HEK293T (cell line): ENCODE data around the gene CHEK1.

Experiments used
- CTCF ChIA-PET: fragments of 350-600 bp; formaldehyde crosslinking; extraction: SDS; loops from one replicate; lab custom pipeline; 2021; ENCODE audit warnings: antibody characterized with exemption, inconsistent platforms; lab: Yijun Ruan, JAX
- POLR2A ChIA-PET: fragments of 350-600 bp; formaldehyde crosslinking; extraction: SDS; loops from one replicate; lab custom pipeline; 2020; ENCODE audit warnings: antibody characterized with exemption, inconsistent platforms; lab: Yijun Ruan, JAX
- DNase-seq: peaks from one replicate; pipeline ENCODE4 v3.0.0; 2012; ENCODE audit warnings: mixed read lengths; ENCODE audit errors: extremely low spot score
- ARNT ChIP-seq: fragments of 450-650 bp; IDR thresholded peaks from 2 replicates; pipeline ENCODE4 v1.6.1; 2017; ENCODE audit warnings: mild to moderate bottlenecking
- BHLHE40 ChIP-seq: fragments of 450-650 bp; IDR thresholded peaks from 2 replicates; pipeline ENCODE4 v1.6.1; 2016; ENCODE audit warnings: mild to moderate bottlenecking, moderate library complexity, borderline replicate concordance
- CTBP1 ChIP-seq: fragments of 450-650 bp; IDR thresholded peaks from 2 replicates; pipeline ENCODE4 v1.6.1; 2016; ENCODE audit warnings: borderline replicate concordance
- ELF4 ChIP-seq: fragments of 450-650 bp; IDR thresholded peaks from 2 replicates; pipeline ENCODE4 v1.6.1; 2017; ENCODE audit warnings: antibody characterized with exemption
- FOXA1 ChIP-seq: fragments of 450-650 bp; IDR thresholded peaks from 2 replicates; pipeline ENCODE4 v1.6.1; 2016; ENCODE audit warnings: mild to moderate bottlenecking
- FOXK2 ChIP-seq: fragments of 450-650 bp; IDR thresholded peaks from 2 replicates; pipeline ENCODE4 v1.6.1; 2016; ENCODE audit warnings: mild to moderate bottlenecking
- FOXM1 ChIP-seq: fragments of 450-650 bp; IDR thresholded peaks from 2 replicates; pipeline ENCODE4 v1.6.1; 2017; ENCODE audit warnings: mild to moderate bottlenecking, borderline replicate concordance
- HDGF ChIP-seq: fragments of 450-650 bp; IDR thresholded peaks from 2 replicates; pipeline ENCODE4 v1.6.1; 2017; ENCODE audit warnings: antibody characterized with exemption, borderline replicate concordance
- L3MBTL2 ChIP-seq: fragments of 450-650 bp; conservative IDR thresholded peaks from 2 replicates; pipeline ENCODE4 v1.6.1; 2016; ENCODE audit warnings: mild to moderate bottlenecking
- LEF1 ChIP-seq: fragments of 450-650 bp; IDR thresholded peaks from 2 replicates; pipeline ENCODE4 v1.6.1; 2017; ENCODE audit warnings: mild to moderate bottlenecking, borderline replicate concordance
- NFRKB ChIP-seq: fragments of 450-650 bp; IDR thresholded peaks from 2 replicates; pipeline ENCODE4 v1.6.1; 2016; ENCODE audit warnings: mild to moderate bottlenecking, moderate library complexity
- SP1 ChIP-seq: fragments of 450-650 bp; IDR thresholded peaks from 2 replicates; pipeline ENCODE4 v1.6.1; 2017
- SUZ12 ChIP-seq: fragments of 450-650 bp; IDR thresholded peaks from 2 replicates; pipeline ENCODE4 v1.6.1; 2016; ENCODE audit warnings: mild to moderate bottlenecking
- TARDBP ChIP-seq: fragments of 450-650 bp; IDR thresholded peaks from 2 replicates; pipeline ENCODE4 v1.6.1; 2016
- ZNF384 ChIP-seq: fragments of 450-650 bp; IDR thresholded peaks from 2 replicates; pipeline ENCODE4 v1.6.1; 2016
- TF ChIP-seq, protein P1 (sequence below): fragments of 450-650 bp; IDR thresholded peaks from 2 replicates; pipeline ENCODE4 v1.6.1; 2016

The CHEK1 gene

DNA sequence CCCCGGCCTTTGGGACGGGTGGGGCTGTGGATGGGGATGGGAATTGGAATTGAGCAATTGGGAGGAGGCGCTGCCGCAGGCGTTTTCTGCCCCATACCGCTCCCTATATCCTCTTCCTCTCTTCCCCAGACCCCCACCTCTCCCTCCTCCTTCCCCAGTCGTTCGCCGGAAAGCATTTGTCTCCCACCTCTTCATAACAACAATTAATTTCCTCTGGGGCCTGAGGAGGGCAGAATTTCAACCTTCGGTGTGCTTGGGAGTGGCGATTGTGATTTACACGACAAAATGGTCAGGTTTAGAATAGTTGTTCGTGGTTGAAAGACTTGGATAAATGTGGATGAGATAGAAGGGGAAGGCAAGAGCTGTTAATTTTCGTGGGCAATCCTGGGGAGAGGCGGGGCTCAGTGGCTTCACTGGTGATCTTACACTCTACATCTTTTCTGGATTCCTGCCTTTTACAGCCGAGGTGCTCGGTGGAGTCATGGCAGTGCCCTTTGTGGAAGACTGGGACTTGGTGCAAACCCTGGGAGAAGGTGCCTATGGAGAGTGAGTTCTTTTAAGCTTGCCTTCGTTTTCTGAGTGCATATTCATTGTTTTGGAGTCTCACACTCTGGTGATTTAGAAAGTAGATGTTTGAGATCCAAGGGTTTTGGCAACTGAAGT, 1.5 kb downstream of the CHEK1 start:
- CTCF ChIA-PET: interaction anchor here (1.0 kb wide), 1 partner anchor 57 kb away, joined by 3 read pairs; no protein-coding TSS in a partner anchor
- POLR2A ChIA-PET: interaction anchor here (0.6 to 3.4 kb wide), 8 partner anchors 9 to 314 kb away, joined by 3 to 22 read pairs (median 4); partner anchors contain the start of genes EI24, HYLS1 and STT3A
- DNase-seq: peak; percentile 70
- TF ChIP-seq ELF4 (no peak), L3MBTL2 (no peak), NFRKB (no peak), ARNT (no peak), ZNF384 (no peak), HDGF (no peak), TARDBP (no peak), LEF1 (no peak), BHLHE40 (no peak), CTBP1 (no peak), FOXM1 (no peak), SUZ12 (no peak), FOXK2 (no peak), FOXA1 (no peak), SP1 (no peak)
- TF ChIP-seq, protein P1, sequence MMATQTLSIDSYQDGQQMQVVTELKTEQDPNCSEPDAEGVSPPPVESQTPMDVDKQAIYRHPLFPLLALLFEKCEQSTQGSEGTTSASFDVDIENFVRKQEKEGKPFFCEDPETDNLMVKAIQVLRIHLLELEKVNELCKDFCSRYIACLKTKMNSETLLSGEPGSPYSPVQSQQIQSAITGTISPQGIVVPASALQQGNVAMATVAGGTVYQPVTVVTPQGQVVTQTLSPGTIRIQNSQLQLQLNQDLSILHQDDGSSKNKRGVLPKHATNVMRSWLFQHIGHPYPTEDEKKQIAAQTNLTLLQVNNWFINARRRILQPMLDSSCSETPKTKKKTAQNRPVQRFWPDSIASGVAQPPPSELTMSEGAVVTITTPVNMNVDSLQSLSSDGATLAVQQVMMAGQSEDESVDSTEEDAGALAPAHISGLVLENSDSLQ: no peak

DNA sequence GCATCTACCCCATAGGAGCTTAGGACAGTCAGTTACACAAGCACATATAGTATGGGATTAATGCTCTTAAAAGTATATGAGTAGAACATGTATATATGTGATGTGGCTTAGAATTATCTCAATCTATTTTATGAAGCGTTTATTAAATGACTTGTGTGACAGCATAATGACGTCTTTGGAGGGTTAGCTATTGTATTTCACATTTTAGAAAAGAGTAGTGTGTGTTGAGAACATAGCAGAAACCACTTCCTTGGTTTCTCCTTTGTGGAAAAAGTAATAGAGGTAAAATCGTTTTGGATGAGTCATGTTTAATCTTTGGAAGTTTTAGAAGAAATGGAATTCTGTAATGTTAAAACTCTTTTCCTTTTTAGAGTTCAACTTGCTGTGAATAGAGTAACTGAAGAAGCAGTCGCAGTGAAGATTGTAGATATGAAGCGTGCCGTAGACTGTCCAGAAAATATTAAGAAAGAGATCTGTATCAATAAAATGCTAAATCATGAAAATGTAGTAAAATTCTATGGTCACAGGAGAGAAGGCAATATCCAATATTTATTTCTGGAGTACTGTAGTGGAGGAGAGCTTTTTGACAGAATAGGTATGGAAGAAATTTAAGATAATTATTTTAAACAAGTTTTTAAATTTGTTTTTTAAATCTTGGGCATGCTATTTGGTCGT, 2.4 kb downstream of the CHEK1 start:
- DNase-seq: no peak
- ChIA-PET POLR2A (interaction anchor here (0.8 to 3.4 kb wide), 3 partner anchors 34 to 313 kb away, joined by 3 to 22 read pairs (median 4); partner anchors contain the start of genes HYLS1 and STT3A), CTCF (interaction anchor here (0.6 kb wide), 1 partner anchor 789 kb away, joined by 3 read pairs; no protein-coding TSS in a partner anchor)
- TF ChIP-seq ELF4 (no peak), TARDBP (no peak), HDGF (no peak), ZNF384 (no peak), LEF1 (no peak), FOXK2 (no peak), ARNT (no peak), NFRKB (no peak), L3MBTL2 (no peak), SP1 (no peak), FOXA1 (no peak), FOXM1 (no peak), CTBP1 (no peak), SUZ12 (no peak), BHLHE40 (no peak)

DNA sequence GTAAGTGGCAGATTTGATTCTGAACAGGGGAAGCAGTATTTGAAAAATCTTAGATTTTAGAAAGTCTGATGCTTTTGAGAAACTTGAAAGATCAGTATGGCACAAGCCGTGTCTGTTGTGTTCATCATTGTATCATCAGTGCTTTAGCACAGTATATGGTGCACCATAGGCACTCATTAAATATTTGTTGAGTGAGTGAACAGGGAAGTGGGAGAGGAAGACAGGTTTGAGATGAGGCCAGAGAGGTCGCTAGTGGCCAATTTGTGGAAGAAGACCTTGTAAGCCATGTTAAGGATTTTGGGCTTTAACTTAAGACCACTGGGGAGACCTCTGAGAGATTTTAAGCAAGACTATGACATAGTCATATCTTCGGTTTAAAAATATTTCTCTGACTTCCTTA, 12.9 kb downstream of the CHEK1 start:
- DNase-seq: no peak
- no peak for TF ChIP-seq BHLHE40
- TF ChIP-seq ZNF384: no peak
- no peak for TF ChIP-seq SP1
- TF ChIP-seq ELF4: no peak
- TF ChIP-seq HDGF: no peak
- no peak for TF ChIP-seq L3MBTL2
- no peak for TF ChIP-seq ARNT
- TF ChIP-seq SUZ12: no peak
- no peak for TF ChIP-seq FOXK2
- TF ChIP-seq FOXM1: no peak
- TF ChIP-seq CTBP1: no peak
- no peak for TF ChIP-seq LEF1
- no peak for TF ChIP-seq TARDBP
- TF ChIP-seq, protein P1: no peak
- no peak for TF ChIP-seq FOXA1
- ChIA-PET POLR2A (no interaction called here), CTCF (no interaction called here)

DNA sequence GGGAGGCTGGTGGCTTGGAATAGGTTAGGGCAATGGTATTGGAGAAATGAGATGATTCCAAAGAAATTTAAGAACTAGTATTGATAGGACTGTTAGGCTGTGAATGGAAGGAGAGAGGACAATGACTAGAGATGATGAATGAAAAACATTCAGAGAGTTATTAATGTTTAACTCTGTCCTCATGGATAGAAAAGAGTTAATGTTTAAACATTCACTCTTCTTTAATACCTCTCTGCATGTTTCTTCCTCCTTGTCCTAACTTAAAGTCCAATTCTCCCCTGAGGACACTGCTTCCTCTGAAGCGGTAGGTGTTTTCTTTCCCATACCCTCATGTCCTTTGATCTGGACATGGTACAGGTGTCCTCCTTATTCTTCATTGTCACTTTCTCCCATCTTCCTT, 13.4 kb downstream of the CHEK1 start:
- DNase-seq: no peak
- no peak for TF ChIP-seq ZNF384
- no peak for TF ChIP-seq ARNT
- no peak for TF ChIP-seq HDGF
- TF ChIP-seq FOXK2: no peak
- TF ChIP-seq FOXM1: no peak
- TF ChIP-seq CTBP1: no peak
- no peak for TF ChIP-seq FOXA1
- no peak for TF ChIP-seq TARDBP
- TF ChIP-seq, protein P1: no peak
- no peak for TF ChIP-seq ELF4
- no peak for TF ChIP-seq LEF1
- no peak for TF ChIP-seq SUZ12
- ChIA-PET CTCF (no interaction called here), POLR2A (no interaction called here)

DNA sequence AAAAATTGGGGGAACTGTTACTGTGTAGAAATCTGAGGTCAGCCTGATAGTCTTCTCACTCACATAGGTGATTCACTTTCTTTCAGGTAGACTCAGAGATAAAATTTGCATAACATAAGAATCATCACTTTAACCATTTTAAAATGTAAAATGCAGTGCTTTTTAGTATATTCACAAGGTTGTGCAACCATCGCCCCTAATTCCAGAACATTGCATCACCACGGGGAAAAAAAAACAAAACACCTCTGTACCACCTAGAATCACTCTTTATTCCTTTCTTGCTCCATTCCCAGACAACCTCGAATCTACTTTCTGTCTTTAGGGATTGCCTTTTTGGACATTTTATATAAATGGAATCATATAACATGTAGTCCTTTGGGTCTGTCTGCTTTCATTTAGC, 20.9 kb downstream of the CHEK1 start:
- no peak for DNase-seq
- ChIA-PET POLR2A (no interaction called here), CTCF (no interaction called here)
- TF ChIP-seq TARDBP (no peak), SUZ12 (no peak), ARNT (no peak), CTBP1 (no peak), L3MBTL2 (no peak), ZNF384 (no peak), ELF4 (no peak), SP1 (no peak), BHLHE40 (no peak), FOXA1 (no peak), HDGF (no peak), FOXM1 (no peak), LEF1 (no peak), FOXK2 (no peak), NFRKB (no peak)
- TF ChIP-seq, protein P1: no peak
